H9 (cell line): Measurements from ENCODE around the gene EMC9. TPM values are rescaled to one million over a fixed set of nuclear protein-coding genes. Genes with fewer than 3 reads are reported as not detected.

Experiments
- DNase-seq: peaks from one replicate; pipeline ENCODE4 v3.0.0-alpha.2; 2017
- H2AFZ ChIP-seq: one replicate; pipeline ENCODE4 v1.6.1; 2013; ENCODE audit warnings: mild to moderate bottlenecking, low read length, control low read depth, moderate library complexity
- H2AK5ac ChIP-seq: 2 replicates; pipeline ENCODE4 v1.6.1; 2013; ENCODE audit warnings: low read length, control low read depth, mixed read lengths; ENCODE audit not compliant: insufficient read length
- H2BK120ac ChIP-seq: one replicate; pipeline ENCODE4 v1.6.1; 2013; ENCODE audit warnings: low read depth, mild to moderate bottlenecking, low read length, control low read depth, inconsistent platforms; ENCODE audit not compliant: poor library complexity, severe bottlenecking
- H2BK12ac ChIP-seq: 2 replicates; pipeline ENCODE4 v1.6.1; 2013; ENCODE audit warnings: low read length, control low read depth, mixed read lengths, low read depth; ENCODE audit not compliant: insufficient read length
- H2BK15ac ChIP-seq: 2 replicates; pipeline ENCODE4 v1.6.1; 2013; ENCODE audit warnings: low read depth, low read length, control low read depth
- H2BK20ac ChIP-seq: one replicate; pipeline ENCODE4 v1.6.1; 2013; ENCODE audit warnings: low read depth, mild to moderate bottlenecking, low read length, control low read depth, inconsistent platforms; ENCODE audit not compliant: poor library complexity, severe bottlenecking
- H2BK5ac ChIP-seq: 2 replicates; pipeline ENCODE4 v1.6.1; 2013; ENCODE audit warnings: low read length, control low read depth, mixed read lengths; ENCODE audit not compliant: insufficient read length
- H3K14ac ChIP-seq: 2 replicates; pipeline ENCODE4 v1.6.1; 2013; ENCODE audit warnings: low read length, control low read depth; ENCODE audit not compliant: insufficient read depth
- H3K18ac ChIP-seq: 2 replicates; pipeline ENCODE4 v1.6.1; 2013; ENCODE audit warnings: low read depth, mild to moderate bottlenecking, mixed read lengths, low read length, control low read depth; ENCODE audit not compliant: insufficient read length
- H3K23ac ChIP-seq: 2 replicates; pipeline ENCODE4 v1.6.1; 2013; ENCODE audit warnings: low read length, control low read depth, mixed read lengths, low read depth; ENCODE audit not compliant: insufficient read length
- H3K23me2 ChIP-seq: 2 replicates; pipeline ENCODE4 v1.6.1; 2013; ENCODE audit warnings: low read depth, mild to moderate bottlenecking, mixed read lengths, low read length, control low read depth; ENCODE audit not compliant: insufficient read length, poor library complexity, severe bottlenecking
- H3K27ac ChIP-seq: 2 replicates; pipeline ENCODE4 v1.5.1; 2013; ENCODE audit warnings: low read length, control low read depth, mixed read lengths, low read depth; ENCODE audit not compliant: insufficient read length
- H3K27me3 ChIP-seq: 2 replicates; pipeline ENCODE4 v1.6.1; 2013; ENCODE audit warnings: low read length, control low read depth, inconsistent platforms; ENCODE audit not compliant: insufficient read depth
- H3K4ac ChIP-seq: 2 replicates; pipeline ENCODE4 v1.6.1; 2013; ENCODE audit warnings: low read depth, mild to moderate bottlenecking, control low read depth, inconsistent platforms, low read length, moderate library complexity
- H3K4me1 ChIP-seq: 2 replicates; pipeline ENCODE4 v1.6.1; 2013; ENCODE audit warnings: low read length, control low read depth, inconsistent platforms; ENCODE audit not compliant: insufficient read depth
- H3K4me2 ChIP-seq: 2 replicates; pipeline ENCODE4 v1.6.1; 2013; ENCODE audit warnings: low read length, control low read depth, mixed read lengths; ENCODE audit not compliant: insufficient read length, insufficient read depth
- H3K56ac ChIP-seq: 2 replicates; pipeline ENCODE4 v1.6.1; 2013; ENCODE audit warnings: low read depth, mild to moderate bottlenecking, mixed read lengths, low read length, control low read depth; ENCODE audit not compliant: insufficient read length
- H3K79me1 ChIP-seq: 2 replicates; pipeline ENCODE4 v1.6.1; 2013; ENCODE audit warnings: low read depth, mild to moderate bottlenecking, moderate library complexity, low read length, control low read depth, inconsistent platforms; ENCODE audit not compliant: insufficient read depth, poor library complexity, severe bottlenecking
- H3K79me2 ChIP-seq: 2 replicates; pipeline ENCODE4 v1.6.1; 2013; ENCODE audit warnings: low read length, control low read depth, inconsistent platforms; ENCODE audit not compliant: insufficient read depth
- H3K9ac ChIP-seq: 2 replicates; pipeline ENCODE4 v1.6.1; 2013; ENCODE audit warnings: low read length, control low read depth, mixed read lengths; ENCODE audit not compliant: insufficient read length; ENCODE audit errors: extremely low read depth
- H3K9me3 ChIP-seq: one replicate; pipeline ENCODE4 v1.6.1; 2013; ENCODE audit warnings: low read depth, low read length, inconsistent platforms; ENCODE audit not compliant: control insufficient read depth
- H3T11ph ChIP-seq: one replicate; pipeline ENCODE4 v1.6.1; 2013; ENCODE audit warnings: mild to moderate bottlenecking, low read length, control low read depth, inconsistent platforms
- H4K20me1 ChIP-seq: one replicate; pipeline ENCODE4 v1.6.1; 2013; ENCODE audit not compliant: control insufficient read depth, insufficient read length, insufficient read depth
- H4K5ac ChIP-seq: 2 replicates; pipeline ENCODE4 v1.6.1; 2013; ENCODE audit warnings: low read depth, mild to moderate bottlenecking, mixed read lengths, low read length, control low read depth; ENCODE audit not compliant: insufficient read length
- H4K8ac ChIP-seq: replicated peaks from 2 replicates; pipeline ENCODE4 v1.6.1; 2013; ENCODE audit warnings: low read length, control low read depth, mixed read lengths, low read depth; ENCODE audit not compliant: insufficient read length
- H4K91ac ChIP-seq: 2 replicates; pipeline ENCODE4 v1.6.1; 2013; ENCODE audit warnings: low read depth, mild to moderate bottlenecking, moderate library complexity, mixed read lengths, low read length, control low read depth; ENCODE audit not compliant: insufficient read length
- H3K27ac Mint-ChIP-seq, 3 experiments: 2 replicates in 2 of 3; 3 replicates in 1 of 3; pipeline ENCODE4 v1.8.0; 2020 to 2021; ENCODE audit warnings: mixed read lengths in 3 of 3, mild to moderate bottlenecking in 1 of 3, moderate library complexity in 1 of 3
- H3K27me3 Mint-ChIP-seq: 2 replicates; pipeline ENCODE4 v1.8.0; 2021; ENCODE audit warnings: low read depth, mild to moderate bottlenecking, moderate library complexity, mixed read lengths
- H3K36me3 Mint-ChIP-seq, 3 experiments: 2 replicates in 2 of 3; 3 replicates in 1 of 3; pipeline ENCODE4 v1.8.0; 2020 to 2021; ENCODE audit warnings: low read depth in 3 of 3, mixed read lengths in 3 of 3; ENCODE audit not compliant: insufficient read depth in 1 of 3
- H3K4me1 Mint-ChIP-seq, 2 experiments: 2 replicates each; pipeline ENCODE4 v1.8.0; 2020; ENCODE audit warnings: mixed read lengths in 2 of 2
- H3K4me3 Mint-ChIP-seq, 2 experiments: 2 replicates in 1 of 2; 3 replicates in 1 of 2; pipeline ENCODE4 v1.8.0; 2020 to 2021; ENCODE audit warnings: mild to moderate bottlenecking in 2 of 2, mixed read lengths in 2 of 2, moderate library complexity in 1 of 2
- H3K9me3 Mint-ChIP-seq, 2 experiments: 2 replicates in 1 of 2; 3 replicates in 1 of 2; pipeline ENCODE4 v1.8.0; 2020; ENCODE audit warnings: mild to moderate bottlenecking in 2 of 2, mixed read lengths in 2 of 2, moderate library complexity in 1 of 2
- WGBS: extraction: QIAGEN DNeasy Blood & Tissue Kit; methylation state at CpG from one replicate; pipeline ENCODE4 v1.1.7; 2013; ENCODE audit warnings: missing lambda C conversion rate, low lambda C conversion rate, mixed read lengths; ENCODE audit not compliant: insufficient read length; ENCODE audit errors: extremely low coverage; 5-methylcytosine and 5-hydroxymethylcytosine counted together
- total RNA-seq: library from RNA; stranded (reverse); gene quantifications from 2 replicates; pipeline ENCODE4 v1.2.1, GENCODE V29; 2021
- TF ChIP-seq, protein P1 (sequence below): fragments of 200-600 bp; sonication (generic); conservative IDR thresholded peaks from 3 replicates; pipeline ENCODE4 v1.8.0; 2021; ENCODE audit warnings: antibody characterized with exemption, mild to moderate bottlenecking

EMC9 gene
- total RNA-seq, 1 experiment from 2014 or later: 52.9 TPM

DNA sequence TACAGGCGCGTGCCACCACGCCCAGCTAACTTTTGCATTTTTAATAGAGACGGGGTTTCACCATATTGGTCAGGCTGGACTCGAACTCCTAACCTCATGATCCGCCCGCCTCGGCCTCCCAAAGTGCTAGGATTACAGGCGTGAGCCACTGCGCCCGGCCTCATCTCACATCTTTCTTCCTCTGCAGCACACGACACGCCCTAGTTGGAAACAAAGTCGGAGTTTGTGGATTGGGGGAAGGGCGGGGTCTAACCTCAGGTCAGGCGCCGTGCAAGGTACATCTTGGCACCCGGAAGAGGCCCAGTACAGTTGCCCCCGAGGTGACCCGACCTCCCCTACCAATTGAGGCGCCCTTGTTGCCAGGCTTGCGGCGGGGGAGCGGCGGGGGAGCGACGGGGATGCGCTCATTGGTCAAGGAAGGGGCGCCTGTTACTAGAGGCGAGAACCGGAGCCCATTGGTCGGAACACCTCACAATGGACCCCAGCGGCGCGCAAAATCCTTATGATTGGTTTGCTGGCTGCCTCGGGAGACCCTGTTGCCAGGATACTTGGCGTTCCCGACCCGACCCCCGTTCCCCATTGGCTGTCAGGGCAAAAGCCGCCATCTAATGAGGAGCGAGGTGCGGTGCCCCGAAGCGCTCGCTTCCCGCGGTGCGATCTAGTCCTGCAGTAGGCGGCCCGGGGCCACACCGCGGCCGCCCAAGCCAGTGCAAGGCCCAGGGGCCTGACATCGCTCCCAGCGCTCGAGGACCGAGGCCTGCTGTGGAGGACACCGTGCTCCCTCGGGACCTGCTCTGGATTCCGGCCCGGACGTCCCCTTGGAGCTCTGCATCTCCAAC, 30.2 kb upstream of the EMC9 start, which contains the start of gene REC8:
Gene REC8, plus strand, starts transcription at position 659 of the 839 bp plus-strand sequence. CDS start 473 bp downstream, outside the sequence.
- H2BK15ac ChIP-seq: no peak within 1 kb of the TSS
- H2BK12ac ChIP-seq: no peak within 1 kb of the TSS
- peaks cover 10% of the 10 kb centered on the region for H3K23me2 ChIP-seq
- H2BK20ac ChIP-seq: no peak within 1 kb of the TSS
- H4K5ac ChIP-seq: no peak within 1 kb of the TSS
- Mint-ChIP-seq H3K36me3 (peaks cover 2 to 22% (median 16%) of the 10 kb centered on the region in 3 experiments; a peak in 5 of 7 replicates), H3K9me3 (no peaks in the 10 kb centered on the region; a peak in 1 of 5 replicates), H3K27ac (peak within 1 kb of the TSS; percentile 27 to 94 (median 78); a peak in 4 of 7 replicates), H3K27me3 (no peaks in the 10 kb centered on the region; the same call in 1 of the 2 replicates), H3K4me1 (peaks cover 5 to 13% of the 10 kb centered on the region in 2 experiments; a peak in 3 of 4 replicates), H3K4me3 (peak within 1 kb of the TSS; percentile 75 to 80)
- no peak within 1 kb of the TSS for H2AK5ac ChIP-seq
- DNase-seq: peak; percentile 100
- no peak within 1 kb of the TSS for H3K18ac ChIP-seq
- no peaks in the 10 kb centered on the region for H3K79me1 ChIP-seq
- H3K4me2 ChIP-seq: peak within 1 kb of the TSS; percentile 48
- no CpG with 5 or more reads among the region's 63 CpGs for WGBS
- H4K91ac ChIP-seq: no peak within 1 kb of the TSS
- H3K79me2 ChIP-seq: no peaks in the 10 kb centered on the region
- no peak within 1 kb of the TSS for H3T11ph ChIP-seq
- H2BK120ac ChIP-seq: no peak within 1 kb of the TSS
- no peak within 1 kb of the TSS for H3K23ac ChIP-seq
- H3K9ac ChIP-seq: peak within 1 kb of the TSS; percentile 3
- no peak within 1 kb of the TSS for H3K56ac ChIP-seq
- H4K20me1 ChIP-seq: no peaks in the 10 kb centered on the region
- H3K14ac ChIP-seq: no peak within 1 kb of the TSS
- H2BK5ac ChIP-seq: no peak within 1 kb of the TSS
- no peak within 1 kb of the TSS for H2AFZ ChIP-seq
- no peak within 1 kb of the TSS for H4K8ac ChIP-seq
- H3K9me3 ChIP-seq: no peaks in the 10 kb centered on the region
- H3K27me3 ChIP-seq: no peaks in the 10 kb centered on the region
- TF ChIP-seq, protein P1, sequence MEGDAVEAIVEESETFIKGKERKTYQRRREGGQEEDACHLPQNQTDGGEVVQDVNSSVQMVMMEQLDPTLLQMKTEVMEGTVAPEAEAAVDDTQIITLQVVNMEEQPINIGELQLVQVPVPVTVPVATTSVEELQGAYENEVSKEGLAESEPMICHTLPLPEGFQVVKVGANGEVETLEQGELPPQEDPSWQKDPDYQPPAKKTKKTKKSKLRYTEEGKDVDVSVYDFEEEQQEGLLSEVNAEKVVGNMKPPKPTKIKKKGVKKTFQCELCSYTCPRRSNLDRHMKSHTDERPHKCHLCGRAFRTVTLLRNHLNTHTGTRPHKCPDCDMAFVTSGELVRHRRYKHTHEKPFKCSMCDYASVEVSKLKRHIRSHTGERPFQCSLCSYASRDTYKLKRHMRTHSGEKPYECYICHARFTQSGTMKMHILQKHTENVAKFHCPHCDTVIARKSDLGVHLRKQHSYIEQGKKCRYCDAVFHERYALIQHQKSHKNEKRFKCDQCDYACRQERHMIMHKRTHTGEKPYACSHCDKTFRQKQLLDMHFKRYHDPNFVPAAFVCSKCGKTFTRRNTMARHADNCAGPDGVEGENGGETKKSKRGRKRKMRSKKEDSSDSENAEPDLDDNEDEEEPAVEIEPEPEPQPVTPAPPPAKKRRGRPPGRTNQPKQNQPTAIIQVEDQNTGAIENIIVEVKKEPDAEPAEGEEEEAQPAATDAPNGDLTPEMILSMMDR: no peak
- no peaks in the 10 kb centered on the region for H3K4me1 ChIP-seq
- no peak within 1 kb of the TSS for H3K27ac ChIP-seq
- no peak within 1 kb of the TSS for H3K4ac ChIP-seq
